G401.6 (cell line): ENCODE data around the gene DPP3.

Source experiments
- FAIRE-seq: peaks from 2 replicates; lab custom pipeline; 2012; peaks lifted over from hg19 to GRCh38; lab: Jason Lieb, UNC

The DPP3 gene

GRCh38 chr11:66484806-66485380 is 4.7 kb downstream of the DPP3 start:
- no peak for FAIRE-seq

- no peak for FAIRE-seq
Measured at GRCh38 chr11:66488957-66489356, 8.7 kb downstream of the DPP3 start.

- no peak for FAIRE-seq
Measured at GRCh38 chr11:66489636-66490035, 9.4 kb downstream of the DPP3 start.

GRCh38 chr11:66491315-66491935 is 11.2 kb downstream of the DPP3 start:
- no peak for FAIRE-seq

GRCh38 chr11:66492161-66492865 is 12.1 kb downstream of the DPP3 start:
- no peak for FAIRE-seq

GRCh38 chr11:66493130-66493529 is 12.9 kb downstream of the DPP3 start:
- FAIRE-seq, result no peak

GRCh38 chr11:66494458-66494857 is 14.2 kb downstream of the DPP3 start:
- no peak for FAIRE-seq

- FAIRE-seq, result no peak
Measured at GRCh38 chr11:66494935-66495334, 14.7 kb downstream of the DPP3 start.

GRCh38 chr11:66495401-66495854 is 15.2 kb downstream of the DPP3 start:
- FAIRE-seq, result no peak

GRCh38 chr11:66497206-66497605 is 17.0 kb downstream of the DPP3 start:
- FAIRE-seq, result no peak

GRCh38 chr11:66498506-66498905 is 18.3 kb downstream of the DPP3 start:
- FAIRE-seq, result no peak

- FAIRE-seq, result no peak
Measured at GRCh38 chr11:66505276-66505816, 25.1 kb downstream of the DPP3 start.

GRCh38 chr11:66509131-66509561 is 28.9 kb downstream of the DPP3 start:
- no peak for FAIRE-seq

GRCh38 chr11:66510271-66510989 is 30.2 kb downstream of the DPP3 start, which contains the start of gene BBS1:
Gene BBS1, plus strand, starts transcription at chr11:66510635. Its CDS starts 25 bp downstream, at chr11:66510660.
- peak; percentile 11 for FAIRE-seq

GRCh38 chr11:66510990-66511339 is 30.7 kb downstream of the DPP3 start:
- FAIRE-seq, result no peak

GRCh38 chr11:66523611-66524010 is 43.4 kb downstream of the DPP3 start:
- FAIRE-seq, result no peak

- no peak for FAIRE-seq
Measured at GRCh38 chr11:66524304-66525040, 44.2 kb downstream of the DPP3 start.

- no peak for FAIRE-seq
Measured at GRCh38 chr11:66529069-66529468, 48.8 kb downstream of the DPP3 start.

- no peak for FAIRE-seq
Measured at GRCh38 chr11:66529655-66530054, 49.4 kb downstream of the DPP3 start.

- FAIRE-seq, result no peak
Measured at GRCh38 chr11:66530927-66531709, 50.9 kb downstream of the DPP3 start.

- no peak for FAIRE-seq
Measured at GRCh38 chr11:66531841-66532240, 51.6 kb downstream of the DPP3 start.
